OCI-LY7 (cell line): ENCODE results near the gene C2.

Experiments used
- CTCF ChIP-seq: fragments of 200-600 bp; sonication (generic); conservative IDR thresholded peaks from 2 replicates; pipeline ENCODE4 v1.5.1; 2014; ENCODE audit warnings: mild to moderate bottlenecking, antibody characterized with exemption, low read length, moderate library complexity, mixed read lengths
- EZH2phosphoT487 ChIP-seq: fragments of 200-600 bp; sonication (generic); IDR thresholded peaks from 2 replicates; pipeline ENCODE4 v1.6.1; 2018; ENCODE audit warnings: low read depth, borderline replicate concordance, mild to moderate bottlenecking, mixed run types, antibody characterized with exemption, low read length, moderate library complexity, mixed read lengths

GRCh38 chr6:31970604-31971271, 43.2 kb downstream of the C2 start:
- TF ChIP-seq CTCF (no peak), EZH2phosphoT487 (no peak)
